Neutrophil (primary cell): ENCODE data around the gene UBR7.

ENCODE experiments used
- H3K27ac ChIP-seq: fragments of 200-600 bp; sonication (generic); 2 replicates; pipeline ENCODE4 v1.5.1; 2016; ENCODE audit warnings: mild to moderate bottlenecking, moderate library complexity
- H3K27me3 ChIP-seq: fragments of 200-600 bp; sonication (generic); 2 replicates; pipeline ENCODE4 v1.6.0; 2016; ENCODE audit warnings: mild to moderate bottlenecking
- H3K36me3 ChIP-seq: fragments of 200-600 bp; sonication (generic); 2 replicates; pipeline ENCODE4 v1.5.1; 2017
- H3K4me1 ChIP-seq, 2 experiments: fragments of 200-600 bp in 1 of 2; sonication (generic) in 1 of 2; 1 replicate in 1 of 2; 2 replicates in 1 of 2; pipeline versions ENCODE4 v1.5.1 to v1.6.1; 2013 to 2016; ENCODE audit warnings: low read depth in 1 of 2, low read length in 1 of 2, mild to moderate bottlenecking in 1 of 2, moderate library complexity in 1 of 2; ENCODE audit not compliant: control insufficient read depth in 1 of 2, insufficient read depth in 1 of 2
- H3K4me3 ChIP-seq, 2 experiments: fragments of 200-600 bp in 1 of 2; sonication (generic) in 1 of 2; 1 replicate in 1 of 2; 2 replicates in 1 of 2; pipeline ENCODE4 v1.5.1; 2013 to 2016; ENCODE audit warnings: low read depth in 1 of 2, low read length in 1 of 2, mild to moderate bottlenecking in 1 of 2, moderate library complexity in 1 of 2
- H3K9me3 ChIP-seq: fragments of 200-600 bp; sonication (generic); 2 replicates; pipeline ENCODE4 v1.5.1; 2016
- CTCF ChIP-seq: fragments of 200-600 bp; sonication (generic); IDR thresholded peaks from 2 replicates; pipeline ENCODE4 v1.5.1; 2016; ENCODE audit warnings: antibody characterized with exemption

The UBR7 gene

GRCh38 chr14:93240678-93241000 is 33.6 kb downstream of the UBR7 start:
- Histone ChIP-seq H3K9me3 (no peaks in the 10 kb centered on the region), H3K4me1 (no peaks in the 10 kb centered on the region), H3K27me3 (no peaks in the 10 kb centered on the region), H3K27ac (no peak overlapping the region), H3K4me3 (no peak overlapping the region), H3K36me3 (peaks cover 62% of the 10 kb centered on the region)
- TF ChIP-seq CTCF: no peak

GRCh38 chr14:93245764-93246420 is 38.8 kb downstream of the UBR7 start:
- Histone ChIP-seq H3K27ac (no peak overlapping the region), H3K27me3 (no peaks in the 10 kb centered on the region), H3K9me3 (no peaks in the 10 kb centered on the region), H3K4me3 (no peak overlapping the region), H3K4me1 (no peaks in the 10 kb centered on the region), H3K36me3 (peaks cover 85% of the 10 kb centered on the region)
- TF ChIP-seq CTCF: no peak

DNA sequence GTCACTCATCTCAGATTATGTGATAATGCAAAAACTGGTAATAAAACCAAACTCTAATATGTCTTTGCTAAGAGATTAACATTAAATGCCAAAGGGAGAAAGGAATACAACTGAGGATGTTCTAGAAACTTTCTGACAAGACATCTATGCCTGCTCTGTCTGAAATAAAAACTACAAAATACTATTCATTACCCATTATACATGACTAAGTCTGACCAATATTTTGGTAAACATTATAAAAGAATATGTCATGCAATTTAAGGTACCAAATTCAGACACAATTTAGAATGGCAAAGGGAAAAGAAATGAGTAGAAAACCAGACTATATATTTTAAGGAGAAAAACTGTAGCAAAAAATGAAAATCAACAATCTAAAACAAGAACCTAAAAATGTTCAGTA is 39.5 kb downstream of the UBR7 start:
- no peaks in the 10 kb centered on the region for H3K27me3 ChIP-seq
- H3K36me3 ChIP-seq: peaks cover 85% of the 10 kb centered on the region
- H3K27ac ChIP-seq: no peak overlapping the region
- H3K4me1 ChIP-seq: no peaks in the 10 kb centered on the region
- H3K4me3 ChIP-seq: no peak overlapping the region
- TF ChIP-seq CTCF: no peak
- H3K9me3 ChIP-seq: no peaks in the 10 kb centered on the region

DNA sequence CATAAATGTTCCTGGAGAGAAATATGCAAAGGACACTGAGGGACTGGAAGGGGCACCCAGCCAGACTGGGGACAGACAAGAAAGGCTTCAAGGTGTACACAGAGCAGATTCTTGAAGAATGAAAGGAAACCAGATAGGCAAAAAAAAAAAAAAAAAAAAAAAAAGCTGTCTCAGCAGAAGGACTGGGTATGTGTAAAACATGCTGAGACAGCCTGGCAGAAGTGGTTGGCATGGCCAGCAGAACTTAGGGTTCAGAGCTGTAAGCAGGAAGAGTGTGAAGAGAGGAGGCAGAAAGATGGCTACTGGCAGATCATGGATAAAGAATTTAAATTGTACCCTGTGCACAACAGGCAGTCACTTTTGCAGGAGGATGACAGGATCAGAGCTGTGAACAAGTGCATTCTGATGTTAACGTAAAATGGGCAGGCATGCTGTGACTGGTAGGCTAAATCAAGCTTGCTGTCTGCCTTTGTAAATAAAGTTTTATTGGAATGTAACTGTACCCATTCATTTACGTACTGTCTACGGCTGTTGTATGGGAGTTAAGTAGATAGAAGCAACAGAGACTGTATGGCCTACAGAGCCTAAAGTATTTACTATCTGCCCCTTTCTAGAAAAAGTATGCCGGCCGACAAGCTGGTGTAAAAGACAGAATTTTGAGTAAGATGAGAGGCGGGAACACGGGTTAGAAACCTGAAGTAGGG is 42.2 kb downstream of the UBR7 start:
- Histone ChIP-seq H3K4me1 (peaks cover 7 to 11% of the 10 kb centered on the region in 2 experiments), H3K9me3 (no peaks in the 10 kb centered on the region), H3K36me3 (peaks cover 65% of the 10 kb centered on the region), H3K27me3 (no peaks in the 10 kb centered on the region), H3K4me3 (no peak overlapping the region), H3K27ac (no peak overlapping the region)
- no peak for TF ChIP-seq CTCF

- H3K9me3 ChIP-seq: no peaks in the 10 kb centered on the region
- no peak overlapping the region for H3K4me3 ChIP-seq
- no peaks in the 10 kb centered on the region for H3K4me1 ChIP-seq
- peaks cover 40% of the 10 kb centered on the region for H3K36me3 ChIP-seq
- TF ChIP-seq CTCF: no peak
- no peak overlapping the region for H3K27ac ChIP-seq
- H3K27me3 ChIP-seq: no peaks in the 10 kb centered on the region
Observed at GRCh38 chr14:93262446-93262845, 55.4 kb downstream of the UBR7 start.
